Ovary (tissue), 9 donors: ENCODE measurements around the gene GNAS. TPM values are rescaled to one million over a fixed set of nuclear protein-coding genes. Genes with fewer than 3 reads are reported as not detected.

Experiments used
- DNase-seq, 5 donors: peaks; one replicate each; pipeline ENCODE4 v3.0.0-alpha.2; 2019 to 2020
- H3K27ac ChIP-seq, 2 donors: fragments of 200-600 bp; one replicate each; pipeline versions ENCODE4 v1.5.1 to v1.8.0; 2019 to 2022
- H3K27me3 ChIP-seq: fragments of 200-600 bp; one replicate; pipeline ENCODE4 v1.8.0; 2022
- H3K36me3 ChIP-seq: fragments of 200-600 bp; sonication (generic); one replicate; pipeline ENCODE4 v1.5.1; 2019
- H3K4me1 ChIP-seq: one replicate; pipeline ENCODE4 v1.8.1; 2013; ENCODE audit warnings: mild to moderate bottlenecking, moderate library complexity; ENCODE audit not compliant: insufficient read depth
- H3K4me3 ChIP-seq: fragments of 200-600 bp; sonication (generic); one replicate; pipeline ENCODE4 v1.5.1; 2017
- H3K9me3 ChIP-seq, 2 donors: fragments of 200-600 bp in 1 of 2; sonication (generic) in 1 of 2; one replicate each; pipeline versions ENCODE4 v1.5.1 to v1.8.1; 2013 to 2019; ENCODE audit warnings: mild to moderate bottlenecking in 1 of 2, moderate library complexity in 1 of 2
- EP300 ChIP-seq: sonication (generic); formaldehyde crosslinking; IDR thresholded peaks from one replicate; pipeline ENCODE4 v1.6.1; 2017; ENCODE audit warnings: antibody characterized with exemption
- POLR2A ChIP-seq: fragments of 450-650 bp; IDR thresholded peaks from one replicate; pipeline ENCODE4 v1.6.1; 2017; ENCODE audit warnings: antibody characterized with exemption, mild to moderate bottlenecking, moderate library complexity
- WGBS, 3 donors: extraction: QIAGEN DNeasy Blood & Tissue Kit in 1 of 3; methylation state at CpG; one replicate each; pipeline versions ENCODE4 v1.1.5 to v1.1.7; 2013 to 2017; 5-methylcytosine and 5-hydroxymethylcytosine counted together
- intact Hi-C, 4 donors: fragments of 100-400 bp; cut with DNase I; formaldehyde crosslinking; loops; one replicate each; pipeline versions ENCODE4 v1.11.0 to v1.15.1; 2022 to 2023
- polyA plus RNA-seq, 2 donors: library from polyadenylated mRNA; stranded (reverse); fragments of 200-250 nt in 1 of 2; fragments of 350-450 nt in 1 of 2; fragmentation: Illumina TruSeq in 1 of 2; extraction: RNeasy Lipid Tissue Mini Kit (QIAGEN cat#74804) in 1 of 2; gene quantifications; one replicate each; pipeline ENCODE4 v1.2.3, GENCODE V29; 2013 to 2014
- total RNA-seq, 7 donors: library from RNA; depleted of rRNA in 2 of 7; stranded (reverse); fragments of >200 nt in 2 of 7; fragmentation: NEBNext Ultra II Directional in 3 of 7; extraction: Animal tissue kit (Norgen Biotek cat#: 25700) in 3 of 7; gene quantifications; one replicate each; pipeline versions ENCODE4 v1.1.0 to v1.2.4, GENCODE V29; 2016 to 2023
- TF ChIP-seq, protein P1 (sequence below), 3 donors: fragments of 450-650 bp in 2 of 3; fragments of 200-600 bp in 1 of 3; IDR thresholded peaks; one replicate each; pipeline versions ENCODE4 v1.5.1 to v1.8.0; 2016 to 2022; ENCODE audit warnings: antibody characterized with exemption in 3 of 3, mild to moderate bottlenecking in 1 of 3
- donor health status: DM: no; HTN: no; CAD: no; lungs with moderate emphysema.
- donor health status: DM: no; HTN: no; CAD: no.
- donor health status: Bipolar disorder and iron deficiency.
- donor health status: DM: yes; HTN: yes; CAD: no.
- donor health status: DM: no; HTN: no; CAD: no.
- donor health status: DM: yes; HTN: yes; CAD: no.

The GNAS gene
- total and polyA plus RNA-seq, 9 donors: 330 to 1,311 (median 731) TPM

DNA sequence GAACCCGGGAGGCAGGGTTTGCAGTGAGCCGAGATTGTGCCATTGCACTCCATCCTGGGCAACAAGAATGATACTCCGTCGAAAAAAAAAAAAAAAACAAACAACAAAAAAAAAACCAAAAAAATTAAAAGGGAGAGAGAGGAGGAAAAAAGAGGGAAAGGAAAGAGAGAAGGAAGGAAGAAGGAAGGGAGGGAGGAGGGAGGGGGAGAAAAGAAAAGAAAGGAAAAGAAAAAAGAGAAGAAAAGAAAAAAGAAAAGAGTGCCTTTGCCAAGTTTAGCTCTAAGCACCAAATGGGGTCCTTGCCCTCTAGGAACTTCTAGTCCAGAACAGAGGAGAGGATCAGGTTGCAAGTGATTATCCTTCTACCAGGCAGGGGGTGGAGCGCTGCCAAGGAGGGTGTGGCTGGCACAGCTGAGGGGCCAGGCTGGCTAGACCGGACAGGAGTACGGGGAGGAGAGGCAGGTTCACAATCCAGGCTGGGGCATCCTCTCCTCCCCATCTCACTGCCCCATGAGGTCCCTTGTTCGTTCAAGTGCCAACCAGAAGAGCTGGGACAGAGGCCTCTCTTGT, 19.1 kb downstream of the GNAS start:
- no peak for DNase-seq
- 78 to 88% (median 81%) methylated on average over 8 of the region's 8 CpGs for WGBS, 3 donors
- Histone ChIP-seq H3K36me3 (no peaks in the 10 kb centered on the region), H3K27me3 (no peaks in the 10 kb centered on the region), H3K4me3 (no peak overlapping the region), H3K9me3 (no peaks in the 10 kb centered on the region), H3K27ac (no peak overlapping the region), H3K4me1 (peaks cover 3% of the 10 kb centered on the region)
- intact Hi-C loops: loop anchor here in 3 of 4 donors (5.0 to 10.0 kb wide), 4 partner anchors 173 to 356 kb away; partner anchors contain the start of gene PRELID3B (in 1 of the 3)
- TF ChIP-seq POLR2A (no peak), EP300 (no peak)
- TF ChIP-seq, protein P1, sequence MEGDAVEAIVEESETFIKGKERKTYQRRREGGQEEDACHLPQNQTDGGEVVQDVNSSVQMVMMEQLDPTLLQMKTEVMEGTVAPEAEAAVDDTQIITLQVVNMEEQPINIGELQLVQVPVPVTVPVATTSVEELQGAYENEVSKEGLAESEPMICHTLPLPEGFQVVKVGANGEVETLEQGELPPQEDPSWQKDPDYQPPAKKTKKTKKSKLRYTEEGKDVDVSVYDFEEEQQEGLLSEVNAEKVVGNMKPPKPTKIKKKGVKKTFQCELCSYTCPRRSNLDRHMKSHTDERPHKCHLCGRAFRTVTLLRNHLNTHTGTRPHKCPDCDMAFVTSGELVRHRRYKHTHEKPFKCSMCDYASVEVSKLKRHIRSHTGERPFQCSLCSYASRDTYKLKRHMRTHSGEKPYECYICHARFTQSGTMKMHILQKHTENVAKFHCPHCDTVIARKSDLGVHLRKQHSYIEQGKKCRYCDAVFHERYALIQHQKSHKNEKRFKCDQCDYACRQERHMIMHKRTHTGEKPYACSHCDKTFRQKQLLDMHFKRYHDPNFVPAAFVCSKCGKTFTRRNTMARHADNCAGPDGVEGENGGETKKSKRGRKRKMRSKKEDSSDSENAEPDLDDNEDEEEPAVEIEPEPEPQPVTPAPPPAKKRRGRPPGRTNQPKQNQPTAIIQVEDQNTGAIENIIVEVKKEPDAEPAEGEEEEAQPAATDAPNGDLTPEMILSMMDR (IDR thresholded peaks at IDR 0.05): no peak

DNA sequence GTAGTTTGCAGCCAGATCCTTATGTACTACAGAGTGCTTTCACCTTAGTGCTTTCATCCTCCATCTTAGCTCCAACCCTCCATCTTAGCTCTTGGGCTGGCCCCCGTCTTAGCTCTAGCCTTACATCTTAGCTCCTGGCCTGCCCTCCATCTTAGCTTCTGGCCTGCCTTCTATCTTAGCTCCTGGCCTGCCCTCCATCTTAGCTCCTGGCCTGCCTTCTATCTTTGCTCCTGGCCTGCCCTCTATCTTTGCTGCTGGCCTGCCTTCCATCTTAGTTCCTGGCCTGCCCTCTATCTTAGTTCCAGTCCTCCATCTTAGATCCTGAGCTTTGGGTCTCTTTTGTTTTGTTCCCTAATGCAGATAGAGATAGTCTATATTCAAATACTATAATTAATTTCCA, 22.0 kb downstream of the GNAS start:
- 94 to 100% (median 95%) methylated on average over 1 of the region's 1 CpG for WGBS, 3 donors
- DNase-seq: no peak
- no peak overlapping the region for H3K4me3 ChIP-seq
- no peaks in the 10 kb centered on the region for H3K9me3 ChIP-seq
- H3K27ac ChIP-seq: no peak overlapping the region
- TF ChIP-seq POLR2A (no peak), EP300 (no peak)
- TF ChIP-seq, protein P1 (IDR thresholded peaks at IDR 0.05): no peak
- H3K27me3 ChIP-seq: no peaks in the 10 kb centered on the region
- H3K4me1 ChIP-seq: no peaks in the 10 kb centered on the region
- intact Hi-C loops: loop anchor here in 3 of 4 donors (5.0 to 10.0 kb wide), 4 partner anchors 170 to 353 kb away; partner anchors contain the start of gene PRELID3B (in 1 of the 3)
- H3K36me3 ChIP-seq: no peaks in the 10 kb centered on the region

GRCh38 chr20:58875111-58875510, 22.6 kb downstream of the GNAS start:
- TF ChIP-seq POLR2A (no peak), EP300 (no peak)
- TF ChIP-seq, protein P1 (IDR thresholded peaks at IDR 0.05): no peak
- H3K27ac ChIP-seq: no peak overlapping the region
- H3K9me3 ChIP-seq: no peaks in the 10 kb centered on the region
- intact Hi-C loops: loop anchor here in 2 of 4 donors (10.0 kb wide), 2 partner anchors 170 to 350 kb away; partner anchors contain the start of gene PRELID3B (in 1 of the 2)
- H3K36me3 ChIP-seq: no peaks in the 10 kb centered on the region
- DNase-seq: no peak
- H3K4me3 ChIP-seq: no peak overlapping the region
- H3K4me1 ChIP-seq: no peaks in the 10 kb centered on the region
- H3K27me3 ChIP-seq: no peaks in the 10 kb centered on the region
- 89 to 97% (median 91%) methylated on average over 3 of the region's 3 CpGs for WGBS, 3 donors

DNA sequence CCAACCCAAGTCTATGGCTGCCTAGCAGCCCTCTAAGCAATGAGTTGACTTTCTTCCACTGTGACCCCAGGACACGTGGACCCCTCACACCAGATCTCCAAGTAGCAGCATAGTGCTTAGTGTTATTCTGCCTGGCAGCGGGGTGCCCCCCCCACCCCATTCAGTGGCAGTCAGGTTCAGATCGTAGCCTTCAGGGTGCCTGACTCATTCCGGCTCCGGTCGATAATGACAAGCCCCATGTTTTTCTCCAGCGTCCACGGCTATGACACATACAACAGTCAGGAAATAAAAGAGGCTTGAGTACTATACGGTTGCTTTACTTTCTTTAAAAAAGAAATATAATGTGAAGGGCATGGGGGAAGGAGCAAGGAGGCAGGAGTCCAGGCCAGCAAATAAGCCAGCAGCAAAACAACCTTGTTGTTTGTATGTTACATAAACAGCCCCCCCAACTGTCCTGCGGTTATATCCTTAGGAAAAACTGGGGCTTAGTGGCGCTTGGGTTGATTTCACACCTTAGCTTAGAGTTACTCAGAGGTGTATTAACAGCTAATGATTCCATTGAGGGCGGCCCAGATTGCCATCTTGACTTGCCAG, 23.1 kb downstream of the GNAS start:
- Histone ChIP-seq H3K27ac (no peak overlapping the region), H3K4me1 (no peaks in the 10 kb centered on the region), H3K27me3 (no peaks in the 10 kb centered on the region), H3K36me3 (no peaks in the 10 kb centered on the region), H3K9me3 (no peaks in the 10 kb centered on the region), H3K4me3 (no peak overlapping the region)
- no peak for DNase-seq
- TF ChIP-seq, protein P1 (IDR thresholded peaks at IDR 0.05): no peak
- TF ChIP-seq EP300 (no peak), POLR2A (no peak)
- intact Hi-C loops: loop anchor here in 2 of 4 donors (10.0 kb wide), 2 partner anchors 169 to 349 kb away; partner anchors contain the start of gene PRELID3B (in 1 of the 2)
- WGBS, 3 donors: 83 to 90% (median 87%) methylated on average over 12 of the region's 12 CpGs
